LNCaP clone FGC (cell line): ENCODE results near the gene PLEKHG5.

Experiments used
- DNase-seq: peaks from one replicate; pipeline ENCODE4 v3.0.0-alpha.2; 2011; ENCODE audit warnings: low read depth
- H3K4me3 ChIP-seq: 2 replicates; pipeline ENCODE4 v1.5.1; 2011; ENCODE audit warnings: mild to moderate bottlenecking, low read depth, low read length, control low read depth
- CTCF ChIP-seq: IDR thresholded peaks from 2 replicates; pipeline ENCODE4 v1.5.1; 2012; ENCODE audit warnings: mild to moderate bottlenecking; ENCODE audit not compliant: control insufficient read depth, insufficient read depth; ENCODE audit errors: extremely low read depth

Gene PLEKHG5

DNA sequence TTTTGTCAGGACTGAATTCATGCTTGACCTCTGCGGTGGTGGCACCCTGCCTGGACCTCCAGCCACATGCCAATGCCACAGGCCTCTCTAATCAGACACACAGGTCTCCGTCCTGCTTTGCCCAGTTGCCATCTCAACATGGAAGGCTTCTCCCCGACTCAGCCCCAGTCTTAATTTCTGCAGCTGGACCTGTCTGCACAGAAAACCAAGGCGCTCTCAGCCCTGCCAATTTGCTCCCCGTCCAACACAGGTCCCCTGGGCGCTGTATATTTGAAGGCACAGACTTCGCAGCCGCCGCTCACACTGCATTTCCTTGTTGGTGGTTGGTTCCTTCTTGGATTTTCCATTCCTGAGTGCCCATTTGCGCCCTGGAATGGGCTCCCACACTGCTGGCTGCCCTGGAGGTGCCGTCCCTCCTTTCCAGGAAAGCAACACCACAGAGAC is 28.0 kb upstream of the PLEKHG5 start:
- H3K4me3 ChIP-seq = no peak overlapping the region
- TF ChIP-seq CTCF = no peak
- no peak for DNase-seq

GRCh38 chr1:6517435-6517851 is 26.0 kb upstream of the PLEKHG5 start:
- no peak for TF ChIP-seq CTCF
- DNase-seq = no peak

DNA sequence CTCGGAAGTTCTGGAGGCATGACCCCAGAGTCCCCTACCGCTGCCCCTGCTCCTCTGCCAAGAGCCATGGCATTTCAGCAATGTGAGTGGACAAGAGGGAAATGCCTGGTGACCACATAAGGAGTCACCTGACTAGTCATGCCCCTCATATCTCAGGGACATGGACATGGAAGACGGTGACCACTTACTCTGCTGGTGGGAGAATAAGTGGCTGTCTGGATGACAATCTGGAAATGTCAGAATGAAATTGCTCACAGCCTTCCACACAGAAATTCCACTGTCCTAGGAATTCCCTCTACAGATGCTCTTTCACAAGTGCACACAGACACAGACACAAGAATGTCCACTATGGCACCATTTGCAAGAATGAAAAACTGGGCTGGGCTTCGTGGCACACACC is 24.3 kb upstream of the PLEKHG5 start:
- DNase-seq = no peak
- H3K4me3 ChIP-seq = no peak overlapping the region
- no peak for TF ChIP-seq CTCF

More at GRCh38 chr1:6517435-6517851, 26.0 kb upstream of the PLEKHG5 start:
- H3K4me3 ChIP-seq = no peak overlapping the region

- TF ChIP-seq CTCF = no peak
- DNase-seq = no peak
- H3K4me3 ChIP-seq = no peak overlapping the region
Observed at GRCh38 chr1:6513320-6513801, 21.9 kb upstream of the PLEKHG5 start.

DNA sequence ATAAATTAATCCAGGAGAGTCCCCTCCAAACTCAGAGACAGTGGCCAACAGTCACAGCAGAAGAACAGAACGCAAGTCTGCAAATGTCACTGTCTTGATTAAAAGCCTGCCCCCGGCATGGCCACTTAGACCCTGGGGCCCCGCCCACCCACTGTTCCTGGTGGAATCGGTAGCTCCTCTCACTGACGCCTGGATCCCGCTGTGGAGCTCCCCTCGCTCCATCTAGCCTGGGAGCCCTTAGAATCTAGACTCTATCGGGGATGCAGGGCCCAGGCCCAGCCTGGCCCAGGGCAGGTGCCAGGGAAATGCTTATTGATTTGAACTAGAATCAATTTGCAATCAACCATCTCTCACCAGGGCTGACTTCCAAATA is 21.4 kb upstream of the PLEKHG5 start:
- no peak overlapping the region for H3K4me3 ChIP-seq
- TF ChIP-seq CTCF = no peak
- DNase-seq = no peak

- H3K4me3 ChIP-seq = no peak overlapping the region
- no peak for TF ChIP-seq CTCF
- DNase-seq = no peak
Observed at GRCh38 chr1:6512245-6512907, 20.9 kb upstream of the PLEKHG5 start.

DNA sequence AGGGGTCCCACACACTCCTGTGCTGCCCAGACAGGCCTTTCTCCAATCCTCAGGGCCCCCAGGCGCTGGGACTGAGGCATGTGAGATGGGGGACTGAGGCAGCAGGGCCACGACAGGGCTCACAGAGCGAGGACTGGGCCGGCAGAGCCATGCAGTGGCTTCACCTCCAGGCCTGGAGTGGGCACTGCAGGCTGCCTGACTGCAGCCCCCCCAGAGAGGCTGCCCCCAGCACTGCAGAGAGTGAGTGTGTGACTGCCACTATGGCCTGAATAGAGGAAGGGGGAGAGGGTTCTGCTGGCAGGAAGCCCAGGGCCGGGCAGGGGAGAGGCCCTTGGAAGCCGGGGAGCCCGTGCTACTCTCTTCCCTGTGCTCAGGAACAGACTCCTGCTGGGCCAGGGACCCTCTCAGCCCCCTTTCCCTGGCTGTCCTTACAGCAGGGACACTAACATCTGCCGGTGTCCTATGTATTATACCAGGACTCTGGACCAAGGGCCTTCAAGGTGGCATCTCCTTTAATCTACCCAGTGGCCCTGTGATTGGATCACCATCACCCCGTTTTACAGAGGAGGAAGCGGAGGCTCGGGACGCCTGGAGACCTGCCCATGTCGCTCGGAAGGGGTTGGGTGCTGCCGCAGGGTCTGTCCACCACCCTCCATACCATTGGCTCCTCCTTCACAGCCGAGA is 20.2 kb upstream of the PLEKHG5 start:
- no peak overlapping the region for H3K4me3 ChIP-seq
- no peak for DNase-seq
- no peak for TF ChIP-seq CTCF
